Endodermal cell (in vitro differentiated cells): Measurements from ENCODE around the gene SENP7. TPM values are rescaled to one million over a fixed set of nuclear protein-coding genes. Genes with fewer than 3 reads are reported as not detected.

Source experiments
- DNase-seq: peaks from one replicate; pipeline ENCODE4 v3.0.0-alpha.2; 2017
- H3K27ac ChIP-seq: 2 replicates; pipeline ENCODE4 v1.5.1; 2013; ENCODE audit warnings: mild to moderate bottlenecking, low read depth, low read length, moderate library complexity
- H3K27me3 ChIP-seq: 2 replicates; pipeline ENCODE4 v1.6.1; 2013; ENCODE audit warnings: mild to moderate bottlenecking, low read length, moderate library complexity; ENCODE audit not compliant: insufficient read depth, control insufficient read depth, poor library complexity, severe bottlenecking
- H3K36me3 ChIP-seq: 2 replicates; pipeline ENCODE4 v1.7.0; 2013; ENCODE audit warnings: mild to moderate bottlenecking, low read length, moderate library complexity; ENCODE audit not compliant: control insufficient read depth, insufficient read depth
- H3K4me1 ChIP-seq: one replicate; pipeline ENCODE4 v1.7.0; 2013; ENCODE audit warnings: low read length; ENCODE audit not compliant: control insufficient read depth, insufficient read depth
- H3K4me3 ChIP-seq: 2 replicates; pipeline ENCODE4 v1.5.1; 2013; ENCODE audit warnings: mild to moderate bottlenecking, low read length, moderate library complexity
- H3K9ac ChIP-seq: 2 replicates; pipeline ENCODE4 v1.6.1; 2013; ENCODE audit warnings: mild to moderate bottlenecking, low read length, moderate library complexity; ENCODE audit not compliant: poor library complexity, severe bottlenecking; ENCODE audit errors: extremely low read depth
- H3K9me3 ChIP-seq: 2 replicates; pipeline ENCODE4 v1.6.1; 2013; ENCODE audit warnings: mild to moderate bottlenecking, low read length, moderate library complexity; ENCODE audit not compliant: control insufficient read depth
- H3K27ac Mint-ChIP-seq: 2 replicates; pipeline ENCODE4 v1.8.0; 2020; ENCODE audit warnings: mixed read lengths
- H3K27me3 Mint-ChIP-seq: 2 replicates; pipeline ENCODE4 v1.8.0; 2021; ENCODE audit warnings: mild to moderate bottlenecking, mixed read lengths; ENCODE audit not compliant: insufficient read depth
- H3K36me3 Mint-ChIP-seq: 2 replicates; pipeline ENCODE4 v1.8.0; 2020; ENCODE audit warnings: low read depth, mixed read lengths
- H3K4me1 Mint-ChIP-seq: 2 replicates; pipeline ENCODE4 v1.8.0; 2020; ENCODE audit warnings: mixed read lengths
- H3K4me3 Mint-ChIP-seq: 2 replicates; pipeline ENCODE4 v1.8.0; 2020; ENCODE audit warnings: mild to moderate bottlenecking, moderate library complexity, mixed read lengths
- H3K9me3 Mint-ChIP-seq: 2 replicates; pipeline ENCODE4 v1.8.0; 2020; ENCODE audit warnings: mild to moderate bottlenecking, mixed read lengths
- WGBS, 2 experiments: methylation state at CpG; one replicate each; pipeline versions ENCODE4 v1.1.5 to v1.1.7; 2013; ENCODE audit warnings: missing lambda C conversion rate in 2 of 2, mixed read lengths in 1 of 2; ENCODE audit not compliant: insufficient coverage in 1 of 2, insufficient read length in 1 of 2; 5-methylcytosine and 5-hydroxymethylcytosine counted together
- total RNA-seq, 2 donors: library from RNA; stranded (reverse); fragmentation: NEBNext Ultra II Directional in 1 of 2; extraction: Animal tissue kit (Norgen Biotek cat#: 25700) in 1 of 2; gene quantifications; 2 replicates in 1 of 2; 3 replicates in 1 of 2; pipeline ENCODE4 v1.2.1, GENCODE V29; 2021
- TF ChIP-seq, protein P1 (sequence below): fragments of 200-600 bp; sonication (generic); conservative IDR thresholded peaks from 2 replicates; pipeline ENCODE4 v1.5.0; 2021; ENCODE audit warnings: antibody characterized with exemption, mild to moderate bottlenecking

The SENP7 gene
- total RNA-seq, 2 donors from 2014 or later, result 19.3 to 22.1 TPM

DNA sequence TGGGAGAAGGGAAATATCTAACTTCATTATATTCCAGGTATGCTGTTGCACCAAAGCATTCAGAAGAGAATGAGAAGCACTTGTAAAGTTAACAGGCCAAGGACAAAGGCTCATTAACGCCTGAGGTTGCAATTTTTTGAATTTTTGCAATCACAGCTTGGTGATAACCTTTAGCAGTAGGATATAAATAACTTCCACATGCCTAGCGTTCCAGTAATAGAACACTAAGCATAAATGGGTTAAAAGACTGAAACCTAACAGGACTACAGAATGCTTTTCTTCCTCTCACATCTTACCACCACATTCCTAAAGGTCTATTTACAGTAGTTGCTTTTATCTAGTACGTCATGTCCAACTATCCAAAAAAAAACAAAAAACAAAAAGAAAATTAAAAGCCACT is 135.2 kb downstream of the SENP7 start:
- Mint-ChIP-seq H3K36me3 (no peaks in the 10 kb centered on the region), H3K9me3 (no peaks in the 10 kb centered on the region)
- TF ChIP-seq, protein P1, sequence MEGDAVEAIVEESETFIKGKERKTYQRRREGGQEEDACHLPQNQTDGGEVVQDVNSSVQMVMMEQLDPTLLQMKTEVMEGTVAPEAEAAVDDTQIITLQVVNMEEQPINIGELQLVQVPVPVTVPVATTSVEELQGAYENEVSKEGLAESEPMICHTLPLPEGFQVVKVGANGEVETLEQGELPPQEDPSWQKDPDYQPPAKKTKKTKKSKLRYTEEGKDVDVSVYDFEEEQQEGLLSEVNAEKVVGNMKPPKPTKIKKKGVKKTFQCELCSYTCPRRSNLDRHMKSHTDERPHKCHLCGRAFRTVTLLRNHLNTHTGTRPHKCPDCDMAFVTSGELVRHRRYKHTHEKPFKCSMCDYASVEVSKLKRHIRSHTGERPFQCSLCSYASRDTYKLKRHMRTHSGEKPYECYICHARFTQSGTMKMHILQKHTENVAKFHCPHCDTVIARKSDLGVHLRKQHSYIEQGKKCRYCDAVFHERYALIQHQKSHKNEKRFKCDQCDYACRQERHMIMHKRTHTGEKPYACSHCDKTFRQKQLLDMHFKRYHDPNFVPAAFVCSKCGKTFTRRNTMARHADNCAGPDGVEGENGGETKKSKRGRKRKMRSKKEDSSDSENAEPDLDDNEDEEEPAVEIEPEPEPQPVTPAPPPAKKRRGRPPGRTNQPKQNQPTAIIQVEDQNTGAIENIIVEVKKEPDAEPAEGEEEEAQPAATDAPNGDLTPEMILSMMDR, result no peak

DNA sequence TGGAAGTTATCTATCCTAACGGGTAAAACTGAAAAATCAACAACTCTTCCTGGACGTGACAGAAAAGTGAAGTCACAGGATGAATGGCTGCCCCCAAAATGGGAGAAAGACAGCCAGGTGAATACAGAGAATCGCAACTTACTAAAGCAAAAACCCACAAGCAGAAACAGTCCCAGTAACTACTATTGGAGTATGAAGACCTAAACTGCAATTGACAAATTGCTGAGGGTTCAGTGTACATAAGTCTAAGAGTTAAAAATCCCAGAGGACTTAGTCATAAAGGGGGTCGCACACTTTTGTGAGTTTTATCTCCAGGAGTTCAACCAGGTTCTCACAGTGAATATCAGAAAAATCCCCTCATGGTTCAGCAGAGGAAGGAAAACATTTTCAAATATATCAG is 135.8 kb downstream of the SENP7 start:
- no peaks in the 10 kb centered on the region for H3K9me3 Mint-ChIP-seq
- TF ChIP-seq, protein P1, result no peak
- H3K36me3 Mint-ChIP-seq, result no peaks in the 10 kb centered on the region
- H3K4me1 ChIP-seq, result no peaks in the 10 kb centered on the region
- no peak overlapping the region for H3K9ac ChIP-seq
- H3K27ac ChIP-seq, result no peak overlapping the region
- H3K27me3 ChIP-seq, result no peaks in the 10 kb centered on the region
- WGBS, 2 experiments, result 94 to 95% methylated on average over 3 to 4 of the region's 4 CpGs
- H3K9me3 ChIP-seq, result peaks cover 14% of the 10 kb centered on the region
- H3K27ac Mint-ChIP-seq, result peak overlapping the region; percentile 48
- H3K4me3 ChIP-seq, result no peak overlapping the region
- DNase-seq, result no peak
- H3K36me3 ChIP-seq, result peaks cover 10% of the 10 kb centered on the region
- H3K4me3 Mint-ChIP-seq, result no peak overlapping the region
- peaks cover 9% of the 10 kb centered on the region for H3K4me1 Mint-ChIP-seq
- H3K27me3 Mint-ChIP-seq, result no peaks in the 10 kb centered on the region

More for the DNA sequence above, 135.2 kb downstream of the SENP7 start:
- WGBS, 2 experiments, result 81 to 86% methylated on average over 1 to 3 of the region's 3 CpGs
- peaks cover 10% of the 10 kb centered on the region for H3K36me3 ChIP-seq
- no peak overlapping the region for H3K4me3 Mint-ChIP-seq
- peaks cover 14% of the 10 kb centered on the region for H3K9me3 ChIP-seq
- H3K4me1 ChIP-seq, result no peaks in the 10 kb centered on the region
- DNase-seq, result no peak
- no peak overlapping the region for H3K27ac ChIP-seq
- H3K27me3 ChIP-seq, result no peaks in the 10 kb centered on the region
- no peak overlapping the region for H3K9ac ChIP-seq
- H3K4me3 ChIP-seq, result no peak overlapping the region
- H3K4me1 Mint-ChIP-seq, result peaks cover 9% of the 10 kb centered on the region
- peak overlapping the region; percentile 48 for H3K27ac Mint-ChIP-seq
- no peaks in the 10 kb centered on the region for H3K27me3 Mint-ChIP-seq

DNA sequence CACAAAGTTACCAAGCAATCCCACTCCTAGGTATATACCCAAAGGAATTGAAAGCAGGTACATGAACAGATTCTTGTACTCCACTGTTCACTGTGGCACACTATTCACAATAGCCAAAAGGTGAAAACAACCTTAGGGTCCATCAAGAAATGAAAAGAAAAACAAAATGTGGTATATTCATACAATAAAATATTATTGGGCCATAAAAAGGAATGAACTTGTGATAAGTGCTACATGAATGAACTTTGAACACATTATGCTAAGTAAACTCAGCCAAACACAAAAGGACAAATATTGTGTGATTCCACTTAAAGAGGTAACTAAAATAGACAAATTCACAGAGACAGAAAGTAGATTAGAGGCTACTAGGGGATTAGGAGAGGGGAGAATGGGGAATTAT is 137.4 kb downstream of the SENP7 start:
- H3K27ac Mint-ChIP-seq, result no peak overlapping the region
- no peak overlapping the region for H3K27ac ChIP-seq
- H3K4me1 ChIP-seq, result no peaks in the 10 kb centered on the region
- no peak overlapping the region for H3K4me3 ChIP-seq
- peaks cover 9% of the 10 kb centered on the region for H3K4me1 Mint-ChIP-seq
- H3K27me3 ChIP-seq, result no peaks in the 10 kb centered on the region
- H3K9me3 Mint-ChIP-seq, result no peaks in the 10 kb centered on the region
- peaks cover 10% of the 10 kb centered on the region for H3K36me3 ChIP-seq
- no peaks in the 10 kb centered on the region for H3K27me3 Mint-ChIP-seq
- H3K9ac ChIP-seq, result no peak overlapping the region
- TF ChIP-seq, protein P1, result no peak
- DNase-seq, result no peak
- H3K4me3 Mint-ChIP-seq, result no peak overlapping the region
- no peaks in the 10 kb centered on the region for H3K36me3 Mint-ChIP-seq
- H3K9me3 ChIP-seq, result peaks cover 14% of the 10 kb centered on the region
